A549 (cell line): Measurements from ENCODE around the gene RAB15.

Experiments used
- CTCF ChIP-seq: fragments of >200 bp; sonication (Bioruptor Twin); formaldehyde crosslinking; IDR thresholded peaks from 3 replicates; pipeline ENCODE4 v1.5.1; 2016
- EP300 ChIP-seq, 2 experiments: fragments of >200 bp; sonication (Bioruptor Twin); formaldehyde crosslinking; IDR thresholded peaks; 2 replicates in 1 of 2; 3 replicates in 1 of 2; pipeline ENCODE4 v1.6.1; 2016 to 2017
- JUN ChIP-seq, 2 experiments: fragments of >200 bp; sonication (Bioruptor Twin); formaldehyde crosslinking; IDR thresholded peaks; 2 replicates in 1 of 2; 3 replicates in 1 of 2; pipeline ENCODE4 v1.6.1; 2016 to 2017
- MAX ChIP-seq: IDR thresholded peaks from 2 replicates; pipeline ENCODE4 v1.6.1; 2012
- PBX3 ChIP-seq: IDR thresholded peaks from 2 replicates; pipeline ENCODE4 v1.6.1; 2012
- POLR2A ChIP-seq: IDR thresholded peaks from 2 replicates; pipeline ENCODE4 v1.6.1; 2012; ENCODE audit warnings: mild to moderate bottlenecking, low read length
- POLR2AphosphoS2 ChIP-seq: conservative IDR thresholded peaks from 2 replicates; pipeline ENCODE4 v1.6.1; 2012; ENCODE audit warnings: low read length, improper control_type of control experiment, inconsistent platforms
- RAD21 ChIP-seq, 2 experiments: fragments of >200 bp in 1 of 2; sonication (Bioruptor Twin) in 1 of 2; formaldehyde crosslinking in 1 of 2; IDR thresholded peaks in 1 of 2; conservative IDR thresholded peaks in 1 of 2; 2 replicates in 1 of 2; 3 replicates in 1 of 2; pipeline ENCODE4 v1.6.1; 2012 to 2018; ENCODE audit warnings: inconsistent platforms in 1 of 2
- RARB ChIP-seq: fragments of 250-450 bp; sonication (Bioruptor Pico); IDR thresholded peaks from 2 replicates; pipeline ENCODE4 v1.8.0; 2021; ENCODE audit warnings: mild to moderate bottlenecking, moderate library complexity
- SMC3 ChIP-seq: fragments of >200 bp; sonication (Bioruptor Twin); formaldehyde crosslinking; IDR thresholded peaks from 3 replicates; pipeline ENCODE4 v1.6.1; 2018; ENCODE audit warnings: inconsistent platforms
- SREBF2 ChIP-seq: fragments of 450-650 bp; IDR thresholded peaks from 2 replicates; pipeline ENCODE4 v1.6.1; 2014; ENCODE audit warnings: mild to moderate bottlenecking, moderate library complexity
- USF2 ChIP-seq: fragments of 450-650 bp; IDR thresholded peaks from 2 replicates; pipeline ENCODE4 v1.6.1; 2014; ENCODE audit warnings: antibody characterized with exemption

- TF ChIP-seq POLR2A (no peak), CTCF (no peak), MAX (no peak), EP300 (IDR thresholded peaks at IDR 0.05) (no peak), RARB (no peak), RAD21 (conservative IDR thresholded peaks at IDR 0.05 in 1 of 2, IDR thresholded peaks at IDR 0.05 in 1 of 2) (no peak), SMC3 (no peak), PBX3 (no peak), POLR2AphosphoS2 (no peak), USF2 (no peak), SREBF2 (no peak), JUN (IDR thresholded peaks at IDR 0.05) (no peak)
Observed at GRCh38 chr14:64997108-64997794, 25.1 kb upstream of the RAB15 start.
